ENCODE results near the gene RELT. TPM values are rescaled to one million over a fixed set of nuclear protein-coding genes. Genes with fewer than 3 reads are reported as not detected.

RELT gene
- total RNA-seq, result 7.4 and 8.0 TPM in 2 replicates

DNA sequence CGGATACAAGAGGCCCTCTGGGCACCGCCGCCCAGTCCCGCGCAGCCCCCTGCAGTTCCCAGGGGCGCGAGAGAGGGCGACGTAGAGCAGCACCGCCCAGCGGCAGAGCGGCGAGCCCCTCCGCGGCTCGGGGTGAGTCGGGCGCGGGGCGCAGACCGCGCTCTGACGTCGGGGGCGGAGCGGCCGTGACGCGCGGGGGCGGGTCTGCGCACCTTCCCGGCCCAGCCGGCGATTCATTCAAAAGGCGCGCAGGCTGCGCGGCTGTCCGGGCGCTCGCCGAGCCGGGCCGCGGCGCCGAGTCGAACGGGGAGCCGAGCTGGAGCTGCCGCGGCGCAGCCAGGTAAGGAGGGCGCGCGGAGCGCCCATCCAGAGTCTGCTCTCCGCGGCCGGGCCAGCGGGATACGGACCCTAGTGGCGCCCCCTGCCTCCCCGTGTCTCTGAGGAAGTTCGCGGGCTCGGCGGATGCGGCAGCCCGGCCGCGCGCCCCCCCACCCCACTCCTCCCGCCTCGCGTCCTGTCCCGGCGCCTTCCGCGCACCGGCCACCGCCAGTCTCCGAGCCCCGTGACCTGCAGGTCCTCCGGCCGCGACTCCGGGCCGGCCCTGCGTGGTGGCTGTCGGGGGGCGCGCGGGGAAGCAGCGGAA, at the start of gene RELT:
Gene RELT (plus strand): TSS at position 240 of the 643 bp plus-strand sequence. CDS start 12,738 bp downstream, outside the sequence.

Other genes with a start within 250 kb of the RELT start
- 30.3 and 32.5 TPM in 2 replicates for gene FCHSD2, start 234.1 kb upstream of the RELT start, total RNA-seq
- gene P2RY2, start 158.1 kb upstream of the RELT start, total RNA-seq, result 4.8 and 13.4 TPM in 2 replicates
- gene P2RY6, start 104.1 kb upstream of the RELT start, total RNA-seq, result 0.14 TPM in 1 of 2 replicates, not detected in the other
- gene ARHGEF17, start 68.1 kb upstream of the RELT start, total RNA-seq, result 20.2 and 26.3 TPM in 2 replicates
- 14.9 and 18.2 TPM in 2 replicates for gene FAM168A, start 221.7 kb downstream of the RELT start, total RNA-seq

Measured in thoracic aorta endothelial cell (primary cell).